PFSK-1 (cell line): Measurements from ENCODE around the gene LCOR.

Source experiments
- FOXP2 ChIP-seq: optimal IDR thresholded peaks from 2 replicates; pipeline ENCODE3; 2011; ENCODE audit warnings: borderline replicate concordance, control low read depth, inconsistent platforms; ENCODE audit not compliant: insufficient read depth; ENCODE audit errors: extremely low read length, extremely low read depth
- POLR2AphosphoS5 ChIP-seq: IDR thresholded peaks from 2 replicates; pipeline ENCODE4 v1.6.1; 2012; ENCODE audit warnings: low read depth, mild to moderate bottlenecking, control low read depth, low read length, moderate library complexity
- SIN3A ChIP-seq: IDR thresholded peaks from 2 replicates; pipeline ENCODE4 v1.6.1; 2012; ENCODE audit warnings: mild to moderate bottlenecking, low read length, moderate library complexity, borderline replicate concordance; ENCODE audit not compliant: insufficient read depth
- TAF1 ChIP-seq: IDR thresholded peaks from 2 replicates; pipeline ENCODE4 v1.6.1; 2012; ENCODE audit warnings: low read length, control low read depth, borderline replicate concordance; ENCODE audit not compliant: insufficient read depth
- TF ChIP-seq, protein P1 (sequence below), 2 experiments: IDR thresholded peaks; 2 replicates each; pipeline versions ENCODE4 v1.6.1 to v1.8.0; 2011 to 2012; ENCODE audit warnings: low read depth in 2 of 2, low read length in 2 of 2, control low read depth in 1 of 2, inconsistent platforms in 1 of 2, mild to moderate bottlenecking in 1 of 2, moderate library complexity in 1 of 2; ENCODE audit not compliant: insufficient read depth in 1 of 2

The LCOR gene

DNA sequence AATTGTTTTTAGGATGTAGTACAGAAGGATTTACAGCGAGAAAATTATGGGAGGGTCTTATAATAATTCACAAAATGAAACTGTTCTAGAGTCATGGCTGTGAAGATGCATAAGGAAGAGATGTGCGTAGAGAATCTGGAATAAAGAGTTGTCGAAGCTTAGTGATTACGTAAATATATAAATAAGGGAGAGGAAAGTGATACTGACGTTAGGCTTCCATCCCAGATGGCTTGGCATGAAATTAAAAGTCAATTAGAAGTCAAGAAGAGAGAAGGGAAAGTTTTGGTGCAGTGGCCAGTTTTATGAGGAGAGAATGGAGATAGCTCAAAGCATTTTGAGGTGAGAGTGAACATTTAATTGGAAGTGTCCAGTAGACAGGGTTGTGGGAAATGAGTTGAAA, 85.5 kb downstream of the LCOR start:
- TF ChIP-seq TAF1: no peak
- TF ChIP-seq FOXP2: no peak
- no peak for TF ChIP-seq SIN3A
- TF ChIP-seq, protein P1, sequence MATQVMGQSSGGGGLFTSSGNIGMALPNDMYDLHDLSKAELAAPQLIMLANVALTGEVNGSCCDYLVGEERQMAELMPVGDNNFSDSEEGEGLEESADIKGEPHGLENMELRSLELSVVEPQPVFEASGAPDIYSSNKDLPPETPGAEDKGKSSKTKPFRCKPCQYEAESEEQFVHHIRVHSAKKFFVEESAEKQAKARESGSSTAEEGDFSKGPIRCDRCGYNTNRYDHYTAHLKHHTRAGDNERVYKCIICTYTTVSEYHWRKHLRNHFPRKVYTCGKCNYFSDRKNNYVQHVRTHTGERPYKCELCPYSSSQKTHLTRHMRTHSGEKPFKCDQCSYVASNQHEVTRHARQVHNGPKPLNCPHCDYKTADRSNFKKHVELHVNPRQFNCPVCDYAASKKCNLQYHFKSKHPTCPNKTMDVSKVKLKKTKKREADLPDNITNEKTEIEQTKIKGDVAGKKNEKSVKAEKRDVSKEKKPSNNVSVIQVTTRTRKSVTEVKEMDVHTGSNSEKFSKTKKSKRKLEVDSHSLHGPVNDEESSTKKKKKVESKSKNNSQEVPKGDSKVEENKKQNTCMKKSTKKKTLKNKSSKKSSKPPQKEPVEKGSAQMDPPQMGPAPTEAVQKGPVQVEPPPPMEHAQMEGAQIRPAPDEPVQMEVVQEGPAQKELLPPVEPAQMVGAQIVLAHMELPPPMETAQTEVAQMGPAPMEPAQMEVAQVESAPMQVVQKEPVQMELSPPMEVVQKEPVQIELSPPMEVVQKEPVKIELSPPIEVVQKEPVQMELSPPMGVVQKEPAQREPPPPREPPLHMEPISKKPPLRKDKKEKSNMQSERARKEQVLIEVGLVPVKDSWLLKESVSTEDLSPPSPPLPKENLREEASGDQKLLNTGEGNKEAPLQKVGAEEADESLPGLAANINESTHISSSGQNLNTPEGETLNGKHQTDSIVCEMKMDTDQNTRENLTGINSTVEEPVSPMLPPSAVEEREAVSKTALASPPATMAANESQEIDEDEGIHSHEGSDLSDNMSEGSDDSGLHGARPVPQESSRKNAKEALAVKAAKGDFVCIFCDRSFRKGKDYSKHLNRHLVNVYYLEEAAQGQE (IDR thresholded peaks at IDR 0.05; ENCODE audit: insufficient read depth in 1 of 2, low read depth in 2 of 2, low read length in 2 of 2): no peak
- TF ChIP-seq POLR2AphosphoS5: no peak

DNA sequence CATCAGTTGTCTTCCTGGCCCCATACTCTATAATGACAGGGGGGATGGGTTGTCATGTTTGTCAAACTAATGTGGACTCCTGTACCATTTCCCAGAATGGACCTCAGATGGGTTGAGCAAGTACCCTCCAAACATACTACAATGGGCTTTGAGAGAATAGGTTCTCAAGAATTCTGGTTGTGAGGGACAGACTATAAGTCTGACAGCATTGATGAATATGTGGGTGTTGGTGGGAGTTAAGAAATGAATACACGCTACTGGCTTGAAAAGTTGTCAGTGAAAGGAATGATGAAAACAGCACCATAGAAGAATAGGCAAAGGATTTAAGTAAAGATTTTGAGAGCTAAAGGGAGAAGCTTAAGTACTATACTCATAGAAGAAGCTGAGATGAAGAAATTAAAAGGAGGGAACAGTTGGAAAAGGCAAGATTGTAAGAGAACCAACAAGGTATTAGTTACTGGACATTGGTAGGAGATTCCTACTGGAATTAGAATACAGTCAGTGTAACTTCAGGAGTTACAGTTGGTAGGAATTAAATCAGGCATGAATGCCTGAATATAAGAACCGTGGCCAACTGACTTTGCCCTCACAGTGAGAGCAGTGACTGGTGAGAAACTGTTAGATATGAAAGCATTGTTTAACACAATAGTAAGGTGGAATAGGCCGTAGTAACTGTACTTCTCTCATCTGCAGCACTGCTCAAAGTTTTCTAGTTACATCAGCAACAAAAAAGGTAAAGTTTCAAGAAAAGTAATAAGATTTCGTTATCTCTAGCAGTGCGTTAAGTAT, 86.3 kb downstream of the LCOR start:
- TF ChIP-seq, protein P1 (IDR thresholded peaks at IDR 0.05; ENCODE audit: insufficient read depth in 1 of 2, low read depth in 2 of 2, low read length in 2 of 2): no peak
- TF ChIP-seq TAF1 (no peak), SIN3A (no peak), POLR2AphosphoS5 (no peak), FOXP2 (no peak)

- TF ChIP-seq, protein P1 (IDR thresholded peaks at IDR 0.05; ENCODE audit: insufficient read depth in 1 of 2, low read depth in 2 of 2, low read length in 2 of 2): no peak
- TF ChIP-seq POLR2AphosphoS5 (no peak), SIN3A (no peak), FOXP2 (no peak), TAF1 (no peak)
Observed at GRCh38 chr10:96919785-96920430, 87.8 kb downstream of the LCOR start.

DNA sequence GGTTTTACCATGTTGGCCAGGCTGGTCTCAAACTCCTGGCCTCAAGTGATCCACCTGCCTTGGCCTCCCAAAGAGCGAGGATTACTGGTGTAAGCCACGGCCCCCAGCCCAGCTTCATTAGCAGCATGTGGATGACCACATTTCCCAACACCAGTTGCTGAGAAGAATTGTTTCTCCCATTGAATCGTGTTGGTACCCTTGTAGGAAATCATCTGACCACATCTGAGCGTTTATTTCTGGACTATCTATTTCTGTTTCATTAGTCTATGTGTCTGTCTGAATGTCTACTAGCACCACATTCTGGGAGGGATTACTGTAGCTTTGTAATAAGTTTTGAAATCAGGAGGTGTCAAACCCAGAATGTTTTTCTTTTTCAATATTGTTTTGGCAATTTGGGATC, 89.6 kb downstream of the LCOR start:
- TF ChIP-seq SIN3A: no peak
- TF ChIP-seq FOXP2: no peak
- TF ChIP-seq, protein P1 (IDR thresholded peaks at IDR 0.05; ENCODE audit: insufficient read depth in 1 of 2, low read depth in 2 of 2, low read length in 2 of 2): no peak
- no peak for TF ChIP-seq TAF1
- TF ChIP-seq POLR2AphosphoS5: no peak
